Glutamatergic neuron (in vitro differentiated cells): ENCODE results near the gene GFER. TPM values are rescaled to one million over a fixed set of nuclear protein-coding genes. Genes with fewer than 3 reads are reported as not detected.

Experiments
- DNase-seq: peaks from one replicate; pipeline ENCODE4 v3.0.0; 2022
- H3K27ac Mint-ChIP-seq: one replicate; pipeline ENCODE4 v1.8.0; 2020; ENCODE audit warnings: mild to moderate bottlenecking, mixed read lengths, inconsistent platforms; ENCODE audit not compliant: unreplicated experiment
- H3K27me3 Mint-ChIP-seq: one replicate; pipeline ENCODE4 v1.8.0; 2020; ENCODE audit warnings: mild to moderate bottlenecking, moderate library complexity, mixed read lengths, inconsistent platforms; ENCODE audit not compliant: unreplicated experiment
- H3K36me3 Mint-ChIP-seq: one replicate; pipeline ENCODE4 v1.8.0; 2020; ENCODE audit warnings: mild to moderate bottlenecking, mixed read lengths, inconsistent platforms; ENCODE audit not compliant: unreplicated experiment
- H3K4me1 Mint-ChIP-seq: one replicate; pipeline ENCODE4 v1.8.0; 2020; ENCODE audit warnings: mild to moderate bottlenecking, low read depth, mixed read lengths, inconsistent platforms; ENCODE audit not compliant: unreplicated experiment
- H3K4me3 Mint-ChIP-seq: one replicate; pipeline ENCODE4 v1.8.0; 2020; ENCODE audit warnings: mild to moderate bottlenecking, mixed read lengths, inconsistent platforms; ENCODE audit not compliant: unreplicated experiment
- H3K9me3 Mint-ChIP-seq: one replicate; pipeline ENCODE4 v1.8.0; 2020; ENCODE audit warnings: mild to moderate bottlenecking, moderate library complexity, mixed read lengths, inconsistent platforms; ENCODE audit not compliant: unreplicated experiment
- total RNA-seq: library from RNA; stranded (reverse); fragmentation: NEBNext Ultra II Directional; extraction: Animal tissue kit (Norgen Biotek cat#: 25700); gene quantifications from one replicate; pipeline ENCODE4 v1.2.1, GENCODE V29; 2021; ENCODE audit not compliant: unreplicated experiment
- TF ChIP-seq, protein P1 (sequence below): fragments of 200-600 bp; sonication (generic); IDR thresholded peaks from one replicate; pipeline ENCODE4 v1.5.0; 2021; ENCODE audit not compliant: partially characterized antibody, unreplicated experiment

Gene GFER
- total RNA-seq, 1 donor from 2014 or later: 26.0 TPM

DNA sequence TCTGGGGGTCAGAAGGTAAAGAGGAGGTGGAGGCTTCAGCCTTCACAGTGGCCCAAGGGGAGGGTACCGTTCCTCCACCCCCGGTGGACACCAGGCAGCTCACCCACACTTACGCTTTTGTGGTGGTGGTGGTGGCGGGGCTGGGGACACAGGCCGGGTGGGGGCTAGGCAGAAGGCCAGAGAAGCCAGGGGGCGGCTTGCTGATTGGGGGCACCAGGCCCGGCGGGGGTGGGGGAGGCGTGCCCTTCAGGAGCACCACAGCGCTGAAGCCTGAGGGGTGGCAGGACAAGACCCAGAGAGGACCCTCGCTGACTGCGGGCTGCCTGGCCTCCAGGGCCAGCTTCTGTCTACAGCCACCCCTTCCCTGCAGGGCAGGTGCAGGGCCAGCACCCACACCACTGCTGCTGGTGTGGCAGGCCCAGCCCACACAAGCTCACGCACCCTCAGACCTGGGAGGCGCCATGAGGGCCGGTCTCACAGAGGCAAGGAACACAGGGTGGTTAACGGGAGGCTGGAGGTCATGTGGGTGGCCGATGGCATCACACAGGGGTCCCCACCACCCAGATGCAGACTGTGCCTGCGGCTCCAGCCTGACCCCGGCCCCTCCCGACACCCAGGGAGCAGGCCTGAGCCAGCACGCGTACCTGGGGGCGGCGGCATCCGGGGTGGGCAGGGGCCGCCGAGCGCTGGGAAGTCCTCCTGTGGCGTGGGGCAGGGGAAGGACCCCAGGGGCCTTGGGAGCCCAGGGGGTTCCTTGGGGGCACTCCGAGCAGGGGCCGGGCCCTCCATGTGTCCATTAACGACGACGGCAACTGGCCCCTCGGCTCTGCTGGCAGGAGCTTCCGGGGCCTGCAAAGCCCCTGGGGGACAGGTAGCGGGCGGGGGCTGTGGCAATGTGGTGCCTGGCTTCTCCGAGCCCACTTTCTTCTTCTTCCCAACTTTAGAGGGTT is 15.1 kb downstream of the GFER start:
- no peak for DNase-seq
- peaks cover 6% of the 10 kb centered on the region for H3K27me3 Mint-ChIP-seq
- TF ChIP-seq, protein P1, sequence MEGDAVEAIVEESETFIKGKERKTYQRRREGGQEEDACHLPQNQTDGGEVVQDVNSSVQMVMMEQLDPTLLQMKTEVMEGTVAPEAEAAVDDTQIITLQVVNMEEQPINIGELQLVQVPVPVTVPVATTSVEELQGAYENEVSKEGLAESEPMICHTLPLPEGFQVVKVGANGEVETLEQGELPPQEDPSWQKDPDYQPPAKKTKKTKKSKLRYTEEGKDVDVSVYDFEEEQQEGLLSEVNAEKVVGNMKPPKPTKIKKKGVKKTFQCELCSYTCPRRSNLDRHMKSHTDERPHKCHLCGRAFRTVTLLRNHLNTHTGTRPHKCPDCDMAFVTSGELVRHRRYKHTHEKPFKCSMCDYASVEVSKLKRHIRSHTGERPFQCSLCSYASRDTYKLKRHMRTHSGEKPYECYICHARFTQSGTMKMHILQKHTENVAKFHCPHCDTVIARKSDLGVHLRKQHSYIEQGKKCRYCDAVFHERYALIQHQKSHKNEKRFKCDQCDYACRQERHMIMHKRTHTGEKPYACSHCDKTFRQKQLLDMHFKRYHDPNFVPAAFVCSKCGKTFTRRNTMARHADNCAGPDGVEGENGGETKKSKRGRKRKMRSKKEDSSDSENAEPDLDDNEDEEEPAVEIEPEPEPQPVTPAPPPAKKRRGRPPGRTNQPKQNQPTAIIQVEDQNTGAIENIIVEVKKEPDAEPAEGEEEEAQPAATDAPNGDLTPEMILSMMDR: no peak
- H3K4me3 Mint-ChIP-seq: no peak overlapping the region
- no peak overlapping the region for H3K27ac Mint-ChIP-seq
- H3K4me1 Mint-ChIP-seq: no peaks in the 10 kb centered on the region
- H3K36me3 Mint-ChIP-seq: no peaks in the 10 kb centered on the region
- H3K9me3 Mint-ChIP-seq: peaks cover 9% of the 10 kb centered on the region

DNA sequence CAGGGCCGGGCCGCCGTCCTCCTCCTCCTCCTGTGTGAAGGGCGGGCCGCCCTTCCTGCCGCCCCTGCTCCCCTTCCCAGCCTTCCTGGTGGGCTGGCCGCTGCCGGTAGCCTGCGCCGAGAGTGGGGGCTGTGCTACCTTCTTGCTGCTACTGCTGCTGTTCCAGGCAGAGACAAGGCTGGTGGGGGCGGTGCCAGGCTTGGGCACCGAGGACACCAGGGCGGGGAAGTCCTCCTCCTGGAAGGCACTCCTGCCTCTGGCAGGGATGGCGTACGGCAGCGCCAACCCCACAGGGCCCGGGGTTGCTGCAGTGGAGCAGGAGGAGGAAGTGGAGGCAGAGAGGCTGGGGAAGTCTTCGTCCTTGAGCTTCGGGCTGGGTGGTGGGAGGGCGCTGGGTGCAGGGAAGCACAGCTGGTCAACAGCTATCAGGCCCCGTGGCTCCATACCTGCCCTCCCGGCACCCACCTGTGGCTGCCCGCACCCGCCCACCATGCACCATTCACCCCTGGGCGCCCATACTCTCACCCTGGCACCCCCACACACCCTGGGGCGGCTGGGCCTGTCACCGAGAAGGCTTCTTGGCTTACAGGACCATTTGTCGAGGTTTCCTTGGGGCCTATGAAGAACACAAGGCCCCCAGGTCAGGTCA is 16.0 kb downstream of the GFER start:
- TF ChIP-seq, protein P1: no peak
- no peaks in the 10 kb centered on the region for H3K36me3 Mint-ChIP-seq
- H3K4me1 Mint-ChIP-seq: no peaks in the 10 kb centered on the region
- no peak overlapping the region for H3K4me3 Mint-ChIP-seq
- no peak for DNase-seq
- peaks cover 8% of the 10 kb centered on the region for H3K9me3 Mint-ChIP-seq
- peaks cover 8% of the 10 kb centered on the region for H3K27me3 Mint-ChIP-seq
- no peak overlapping the region for H3K27ac Mint-ChIP-seq

- Mint-ChIP-seq H3K9me3 (peaks cover 8% of the 10 kb centered on the region), H3K4me1 (peaks cover 4% of the 10 kb centered on the region), H3K36me3 (no peaks in the 10 kb centered on the region), H3K27ac (no peak overlapping the region), H3K27me3 (peaks cover 8% of the 10 kb centered on the region), H3K4me3 (no peak overlapping the region)
- TF ChIP-seq, protein P1: no peak
- no peak for DNase-seq
These were observed 17.0 kb downstream of the GFER start for GRCh38 chr16:2001035-2001434.

- peaks cover 10% of the 10 kb centered on the region for H3K4me1 Mint-ChIP-seq
- DNase-seq: no peak
- H3K36me3 Mint-ChIP-seq: no peaks in the 10 kb centered on the region
- H3K4me3 Mint-ChIP-seq: no peak overlapping the region
- H3K27me3 Mint-ChIP-seq: peaks cover 10% of the 10 kb centered on the region
- no peak overlapping the region for H3K27ac Mint-ChIP-seq
- TF ChIP-seq, protein P1: no peak
- peaks cover 8% of the 10 kb centered on the region for H3K9me3 Mint-ChIP-seq
These were observed 17.7 kb downstream of the GFER start for GRCh38 chr16:2001456-2002355.
